NCI-H1694 (cell line): ENCODE measurements around the gene FAM171A2.

Source experiments
- DNase-seq: peaks from one replicate; lab custom pipeline; 2025; lab: John Stamatoyannopoulos, UW

FAM171A2 gene

DNA sequence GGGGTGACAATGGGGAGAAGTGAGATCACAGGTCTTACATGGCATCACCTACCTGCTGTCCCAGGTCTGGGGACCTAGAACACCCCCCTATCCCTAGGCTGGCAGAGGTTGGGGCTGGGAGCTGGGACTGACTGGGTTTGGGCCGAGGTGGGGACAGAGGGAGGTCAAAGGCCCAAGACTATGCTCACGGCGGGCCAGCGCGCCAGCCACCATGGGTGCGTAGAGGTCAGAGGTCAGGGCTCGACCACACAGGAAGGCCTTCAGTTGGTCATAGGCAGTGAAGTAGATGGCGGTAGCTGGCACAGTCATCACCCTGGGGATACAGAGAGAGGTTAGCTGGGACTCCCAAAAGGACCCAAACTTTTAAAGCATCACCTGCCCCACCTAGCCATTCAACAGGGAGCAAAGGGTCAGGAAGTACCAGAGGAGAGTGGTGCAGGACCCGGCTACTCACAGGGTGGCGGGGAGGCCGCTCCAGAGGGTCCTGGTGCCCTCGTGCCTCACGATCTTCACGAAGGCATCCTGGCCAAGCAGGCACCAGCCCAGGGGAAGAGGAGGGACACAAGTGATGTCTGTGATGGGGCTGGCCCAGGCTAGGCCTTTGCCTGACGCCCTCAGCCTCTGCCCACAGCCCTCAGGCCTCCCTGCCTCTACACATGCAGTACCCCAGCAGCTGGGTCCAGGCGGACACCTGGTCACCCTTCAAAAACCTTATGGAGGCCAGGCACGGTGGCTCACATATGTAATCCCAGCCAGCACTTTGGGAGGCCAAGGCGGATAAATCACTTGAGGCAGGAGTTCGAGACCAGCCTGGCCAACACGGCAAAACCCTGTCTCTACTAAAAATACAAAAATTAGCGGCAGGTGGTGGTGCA, 42.2 kb downstream of the FAM171A2 start:
- DNase-seq: no peak

DNA sequence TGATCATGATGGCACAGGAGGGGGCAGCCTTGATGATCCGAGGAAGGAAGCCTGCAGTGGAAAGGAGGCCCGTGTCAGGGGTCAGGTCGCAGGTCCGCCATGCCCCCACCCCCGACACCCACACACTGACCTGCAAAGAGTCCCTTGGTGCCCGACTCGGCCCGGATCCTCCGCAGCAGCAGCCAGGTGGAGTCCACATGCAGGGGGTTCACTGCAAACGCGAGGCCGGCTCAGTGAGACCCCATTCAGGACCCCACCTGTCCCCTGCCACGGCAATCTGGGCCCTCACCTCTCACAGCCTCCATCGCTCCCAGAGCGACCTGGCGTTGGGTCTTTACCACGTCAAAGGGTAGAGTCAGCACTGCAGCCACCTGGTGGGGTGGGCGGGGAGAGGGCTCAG, 43.6 kb downstream of the FAM171A2 start:
- DNase-seq: no peak

DNA sequence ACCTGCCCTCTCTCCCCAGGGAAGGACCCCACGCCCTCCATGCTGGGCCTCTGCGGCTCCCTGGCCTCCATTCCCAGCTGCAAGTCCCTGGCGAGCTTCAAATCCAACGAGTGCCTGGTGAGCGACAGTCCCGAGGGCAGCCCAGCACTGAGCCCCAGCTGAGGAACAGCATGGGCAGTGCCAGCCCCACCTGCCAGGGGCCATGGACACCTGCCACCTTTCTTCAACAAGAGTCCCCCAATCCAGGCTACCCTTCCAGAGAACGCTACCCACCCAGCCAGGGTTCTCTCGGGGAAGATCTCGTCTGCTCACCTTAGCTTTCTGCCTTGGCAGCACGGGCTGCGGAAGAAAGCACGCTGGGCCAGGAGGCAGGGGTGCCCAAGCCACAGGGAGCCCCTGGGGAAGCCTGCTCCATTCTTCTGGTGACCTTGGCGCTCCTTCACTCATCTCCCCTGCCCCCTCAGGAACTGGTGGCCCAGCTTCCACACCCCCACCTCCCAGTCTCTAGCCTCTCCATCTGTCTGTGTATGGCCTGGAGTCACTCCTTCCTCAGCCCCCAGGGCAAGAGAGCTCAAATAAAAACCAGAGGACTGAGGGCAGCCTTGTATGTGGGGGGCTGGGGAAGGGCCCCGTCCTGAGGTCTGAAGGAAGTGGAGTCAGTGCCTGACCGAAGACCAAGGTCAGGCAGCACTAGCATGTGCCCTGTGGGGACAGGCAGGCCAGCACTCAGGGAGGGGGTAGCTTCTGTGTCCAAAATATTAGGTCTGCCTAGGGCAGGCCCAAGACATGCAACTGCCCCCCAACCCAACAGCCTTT, 45.4 kb downstream of the FAM171A2 start:
- DNase-seq: no peak

DNA sequence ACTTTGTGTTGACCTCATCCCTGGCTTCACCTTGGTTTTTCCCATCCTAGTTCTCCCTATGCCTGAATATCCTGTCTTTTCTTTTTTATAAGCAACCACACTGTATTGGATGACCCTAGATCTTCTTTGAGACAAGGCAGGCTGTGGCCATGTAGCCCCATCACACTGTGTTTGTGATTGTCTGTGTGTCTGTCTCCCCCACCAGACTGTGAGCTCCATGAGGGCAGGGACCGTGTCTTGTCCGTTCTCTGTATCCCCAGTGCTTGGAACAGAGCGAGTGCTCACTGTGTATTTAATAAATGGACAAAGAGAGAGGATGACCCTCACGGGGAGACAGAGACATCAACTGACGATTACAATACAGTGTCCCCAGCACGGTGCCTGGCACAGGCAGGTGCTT, 46.1 kb downstream of the FAM171A2 start:
- no peak for DNase-seq

DNA sequence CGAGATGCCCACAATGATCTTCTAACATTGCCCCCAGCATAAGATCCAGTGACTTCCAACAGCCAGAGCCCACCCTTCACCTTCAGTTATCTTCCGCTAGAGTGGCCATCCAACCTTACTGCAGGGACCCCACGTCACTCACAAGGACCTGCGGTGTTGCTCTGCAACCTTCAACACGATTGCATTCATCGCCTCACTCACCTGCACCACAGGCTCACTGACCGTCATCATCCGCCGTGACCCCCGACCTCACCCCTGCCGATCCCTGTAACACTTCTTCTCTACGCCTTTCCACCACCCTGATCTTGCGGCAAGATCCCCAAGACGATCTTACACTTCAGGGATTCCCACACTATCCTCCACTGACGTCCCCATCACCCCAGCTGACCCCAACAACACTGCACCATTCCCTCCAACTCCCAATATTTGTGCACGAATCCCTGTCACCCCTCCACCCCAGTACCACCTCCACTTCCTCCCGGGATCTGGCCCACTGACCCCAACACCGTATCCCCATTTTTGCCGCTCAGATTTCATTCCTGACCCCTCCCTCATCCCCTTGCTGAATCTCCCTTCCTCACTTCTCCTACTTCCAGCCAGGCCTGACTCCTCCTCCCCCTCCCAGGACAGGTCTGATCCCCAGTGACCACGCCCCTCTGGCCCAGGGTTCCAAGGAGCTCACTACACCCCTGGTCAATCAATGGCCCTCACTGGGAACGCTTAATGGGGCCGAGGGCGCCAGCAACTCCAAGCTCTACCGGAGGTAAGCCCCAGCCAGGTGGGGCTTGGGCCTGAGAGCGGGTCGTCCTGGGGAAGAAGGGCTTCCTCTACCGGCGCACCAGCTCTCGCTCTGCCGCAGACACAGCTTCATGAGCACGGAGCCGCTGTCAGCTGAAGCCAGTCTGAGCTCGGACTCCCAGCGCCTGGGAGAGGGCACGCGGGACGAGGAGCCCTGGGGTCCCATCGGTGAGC, 47.6 kb downstream of the FAM171A2 start:
- no peak for DNase-seq

DNA sequence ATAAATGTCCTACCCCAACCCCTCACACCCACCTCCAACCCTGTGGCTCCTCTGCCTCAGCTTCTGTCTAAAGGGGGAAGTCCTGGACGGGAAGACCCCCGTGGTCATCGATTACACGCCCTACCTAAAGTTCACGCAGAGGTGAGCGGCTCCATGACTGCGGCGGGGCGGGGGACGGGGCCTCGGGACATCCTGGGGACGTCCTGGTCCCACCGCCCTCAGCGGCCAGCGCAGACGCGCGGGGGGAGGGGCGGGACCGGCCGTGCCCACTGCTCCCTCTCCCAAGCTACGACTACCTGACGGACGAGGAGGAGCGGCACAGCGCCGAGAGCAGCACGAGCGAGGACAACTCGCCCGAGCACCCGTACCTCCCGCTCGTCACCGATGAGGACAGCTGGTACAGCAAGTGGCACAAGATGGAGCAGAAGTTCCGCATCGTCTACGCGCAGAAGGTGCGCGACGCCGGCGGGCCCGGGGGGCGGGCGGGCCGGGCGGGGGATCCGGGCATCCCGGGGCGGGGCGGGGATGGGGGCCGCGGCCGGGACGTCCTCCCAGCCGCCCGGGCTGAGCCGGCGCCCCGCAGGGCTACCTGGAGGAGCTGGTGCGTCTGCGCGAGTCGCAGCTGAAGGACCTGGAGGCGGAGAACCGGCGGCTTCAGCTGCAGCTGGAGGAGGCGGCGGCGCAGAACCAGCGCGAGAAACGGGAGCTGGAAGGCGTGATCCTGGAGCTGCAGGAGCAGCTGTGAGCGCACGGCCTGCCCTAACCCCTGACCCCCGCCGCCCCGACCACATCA, 48.6 kb downstream of the FAM171A2 start:
- DNase-seq: no peak

DNA sequence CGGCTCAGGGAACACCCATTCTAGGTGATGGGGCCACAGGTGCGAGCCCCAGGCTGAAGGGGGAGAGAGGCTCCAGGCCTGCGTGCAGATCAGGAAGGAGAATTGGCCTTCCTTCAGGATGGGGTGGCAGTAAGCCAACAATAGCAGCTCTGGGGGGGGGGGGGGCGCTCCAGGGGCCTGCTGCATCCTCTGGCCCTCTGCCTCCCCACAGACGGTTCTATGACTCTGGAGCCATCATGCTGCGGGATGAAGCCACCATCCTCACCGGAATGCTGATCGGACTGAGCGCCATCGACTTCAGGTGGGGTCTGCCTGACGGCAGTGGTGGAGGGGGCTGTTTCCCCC, 49.2 kb downstream of the FAM171A2 start:
- no peak for DNase-seq

DNA sequence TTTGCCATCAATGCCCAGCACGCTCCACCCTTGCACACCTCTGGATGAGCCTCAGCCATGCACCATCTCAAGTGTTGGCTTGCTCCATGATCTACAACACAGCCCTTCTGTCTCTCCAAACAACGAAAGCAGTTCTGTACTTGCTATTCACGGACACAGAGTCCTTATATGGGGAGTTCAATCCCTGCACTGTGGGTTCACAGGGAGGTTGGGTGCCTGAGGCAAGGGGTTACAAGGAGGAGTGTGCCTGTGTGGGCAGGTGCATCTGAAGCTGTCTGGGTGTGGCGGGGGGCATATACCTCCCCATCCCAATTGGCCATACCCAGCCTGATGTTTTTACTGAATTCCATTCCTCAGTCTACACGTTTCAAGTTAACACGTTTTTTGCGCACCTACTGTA, 49.6 kb downstream of the FAM171A2 start:
- DNase-seq: no peak

DNA sequence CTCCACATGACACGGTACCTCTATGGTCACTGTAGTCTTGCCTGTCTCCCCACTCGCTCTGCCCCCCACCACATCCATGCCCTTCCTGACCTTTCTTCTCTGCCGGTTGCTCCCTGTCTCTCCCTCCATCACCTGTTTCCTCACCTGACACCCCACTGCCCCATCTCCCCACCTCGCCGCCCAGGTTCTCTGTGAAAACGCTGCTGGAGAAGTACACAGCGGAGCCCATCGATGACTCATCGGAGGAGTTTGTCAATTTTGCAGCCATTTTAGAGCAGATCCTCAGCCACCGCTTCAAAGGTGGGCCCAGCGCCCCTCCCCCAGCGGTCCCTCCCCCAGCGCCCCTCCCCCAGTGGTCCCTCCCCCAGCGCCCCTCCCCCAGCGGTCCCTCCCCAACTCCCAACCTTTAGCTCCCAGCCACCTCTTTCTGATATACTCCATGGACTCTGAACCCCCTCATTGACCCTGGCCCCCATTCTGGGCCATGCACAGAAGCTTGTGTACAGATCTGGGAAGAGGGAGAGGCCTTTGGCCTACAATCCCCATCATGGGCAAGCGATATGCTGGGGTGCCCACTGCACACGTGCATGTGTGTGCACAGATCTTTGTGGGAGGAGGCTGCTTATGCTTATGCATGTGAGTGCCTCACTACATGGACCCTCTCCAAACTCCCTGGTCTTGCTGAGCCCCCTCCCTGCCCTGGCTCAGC, 51.1 kb downstream of the FAM171A2 start:
- no peak for DNase-seq

DNA sequence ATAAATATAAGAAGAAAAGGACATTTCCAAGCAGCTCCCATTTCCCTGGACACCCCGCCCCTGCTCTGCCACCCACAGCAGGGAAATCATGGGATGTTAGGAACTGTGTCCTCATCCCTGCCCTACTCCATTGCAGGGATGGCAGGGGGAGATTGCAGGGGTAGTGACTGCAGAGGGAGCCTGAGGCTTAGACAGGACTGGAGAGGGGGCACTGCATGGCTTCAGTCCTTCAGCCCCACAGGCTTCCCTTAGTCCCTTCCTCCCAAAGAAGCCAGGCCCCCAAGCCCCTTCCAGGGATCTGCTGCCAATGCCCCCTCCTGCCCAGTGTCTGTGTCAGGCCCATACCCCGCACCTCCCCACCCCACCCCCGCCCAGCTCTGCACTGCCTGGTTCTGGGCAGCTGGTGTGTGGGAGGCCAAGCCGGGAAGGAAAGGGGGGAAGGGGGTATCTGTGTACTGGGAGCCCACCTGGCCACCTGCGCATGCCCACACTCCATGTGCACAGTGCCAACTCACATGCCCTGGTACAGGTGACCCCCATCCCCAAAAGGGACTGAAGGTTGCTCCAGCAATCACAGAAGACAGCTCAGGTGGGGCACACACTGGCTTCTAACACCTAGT, 52.0 kb downstream of the FAM171A2 start:
- DNase-seq: no peak

DNA sequence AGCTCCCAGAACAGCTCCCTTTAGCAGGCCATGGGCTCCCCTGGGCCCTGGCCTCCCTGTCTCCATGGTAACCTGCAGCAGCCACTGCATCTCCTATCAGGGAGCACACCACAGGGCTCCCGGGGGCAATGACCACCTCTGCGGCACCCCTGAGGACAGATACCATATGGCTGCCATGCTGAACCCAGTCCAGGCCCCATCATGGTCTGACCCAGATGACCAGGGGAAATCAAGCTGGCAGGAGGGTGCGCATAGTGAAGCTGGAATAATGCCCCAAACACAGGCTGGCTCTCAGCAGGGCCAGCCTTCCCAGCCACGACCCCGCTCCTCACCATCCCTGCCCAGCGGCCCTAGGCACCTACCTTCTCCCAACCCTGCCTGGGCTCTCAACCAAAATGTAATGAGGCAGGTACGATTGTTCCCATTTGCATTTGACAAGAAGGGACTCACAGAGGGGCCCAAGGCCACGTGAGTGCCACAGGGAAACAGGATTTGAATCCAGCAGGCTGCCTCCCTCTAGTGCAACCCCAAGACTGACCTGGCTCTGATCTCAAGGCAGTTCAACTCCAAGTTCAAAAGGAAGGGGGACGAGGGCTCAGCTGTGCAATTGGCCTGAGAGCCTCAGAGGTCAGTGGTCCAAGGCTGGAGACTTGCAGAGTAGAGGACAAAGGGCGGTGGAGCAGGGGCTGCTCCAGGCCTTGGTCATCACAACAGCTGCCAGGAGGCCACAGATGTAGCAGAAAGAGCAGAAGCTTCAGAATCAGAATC, 52.9 kb downstream of the FAM171A2 start:
- no peak for DNase-seq

DNA sequence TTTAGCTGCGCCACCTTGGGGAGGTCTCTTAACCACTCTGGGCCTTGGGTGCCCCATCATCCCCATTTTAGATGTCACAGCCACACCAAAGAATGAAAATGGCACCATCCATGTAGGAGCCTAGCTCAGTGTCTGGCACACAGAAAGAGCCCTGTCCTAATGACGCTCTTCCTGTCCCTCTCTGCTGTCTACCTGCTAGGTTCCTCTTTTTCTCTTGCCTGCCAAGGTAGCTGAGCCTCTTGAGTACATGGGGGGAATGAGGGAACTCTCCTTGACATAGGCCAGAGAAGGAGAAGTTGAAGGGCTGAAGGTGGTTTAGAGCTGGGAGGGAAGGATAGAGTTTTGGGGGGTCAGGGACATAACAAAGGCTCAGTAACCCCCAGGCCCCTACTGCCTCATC, 53.5 kb downstream of the FAM171A2 start:
- DNase-seq: no peak

DNA sequence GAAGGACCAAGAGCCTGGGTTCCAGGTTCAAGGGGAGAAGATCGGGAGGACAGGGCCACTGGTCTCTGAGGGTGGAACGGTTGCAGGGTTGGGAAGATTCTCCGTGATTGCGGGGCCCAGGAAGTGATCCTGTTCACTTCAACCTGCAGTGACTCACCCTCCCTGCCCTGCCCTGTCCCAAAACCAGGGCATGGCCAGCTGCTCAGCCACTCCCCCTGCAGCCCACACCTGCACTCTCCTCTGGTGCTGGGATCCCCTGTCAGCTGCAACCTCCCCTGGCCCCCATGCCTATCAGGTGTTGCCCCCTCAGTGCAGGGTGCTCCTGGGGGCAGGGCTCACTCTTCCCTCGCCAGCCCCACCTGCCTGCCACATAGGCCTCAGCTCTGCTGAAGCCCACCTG, 54.2 kb downstream of the FAM171A2 start:
- no peak for DNase-seq

DNA sequence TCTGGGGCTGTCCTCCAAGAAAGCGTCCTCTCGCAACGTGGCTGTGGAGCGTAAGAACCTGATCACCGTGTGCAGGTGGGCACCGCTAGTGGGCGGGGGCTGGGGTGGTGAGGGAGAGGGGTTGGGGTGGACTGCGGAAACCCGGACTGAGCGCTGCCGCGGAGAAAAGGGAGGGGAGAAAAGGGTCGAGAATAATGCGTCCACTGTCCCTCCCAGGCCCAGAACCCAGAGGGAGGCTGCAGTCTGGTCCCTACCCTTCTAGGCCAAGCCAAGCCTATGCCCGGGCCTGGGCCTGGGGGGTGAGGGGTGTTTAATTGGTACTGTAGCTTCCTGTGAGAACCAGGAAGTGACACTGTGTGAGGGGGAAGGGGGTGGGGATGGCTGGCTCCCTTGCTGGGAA, 54.8 kb downstream of the FAM171A2 start:
- DNase-seq: peak; percentile 19

DNA sequence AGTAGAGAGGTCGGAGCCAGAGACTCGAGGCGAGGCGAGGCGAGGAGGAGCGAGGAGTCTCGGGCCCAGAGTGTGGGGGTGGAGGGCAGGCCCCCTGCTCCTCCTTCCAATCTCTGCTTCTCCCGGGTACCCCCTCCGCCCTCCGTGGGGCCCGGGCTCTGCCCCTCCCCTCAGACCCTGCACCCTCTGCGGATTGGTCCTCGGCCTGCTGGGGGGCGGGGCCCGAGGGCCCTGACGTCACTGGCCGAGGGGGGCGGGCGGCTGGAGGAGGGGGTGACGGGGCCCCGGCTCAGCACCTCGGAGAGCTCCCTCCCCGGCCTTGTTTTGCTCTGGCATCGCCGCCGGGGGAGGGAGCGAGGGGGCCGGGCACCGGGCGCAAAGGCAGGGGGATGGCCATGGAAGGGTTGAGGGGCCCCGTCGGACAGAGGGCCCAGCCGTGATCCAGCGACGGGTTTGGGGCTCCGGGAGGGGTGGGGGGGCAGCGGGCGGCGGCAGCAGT, 55.3 kb downstream of the FAM171A2 start, which contains the start of gene RUNDC3A:
Gene RUNDC3A (plus strand): TSS at position 282 of the 499 bp plus-strand sequence. CDS start 232 bp downstream, outside the sequence.
- peak; percentile 94 for DNase-seq

DNA sequence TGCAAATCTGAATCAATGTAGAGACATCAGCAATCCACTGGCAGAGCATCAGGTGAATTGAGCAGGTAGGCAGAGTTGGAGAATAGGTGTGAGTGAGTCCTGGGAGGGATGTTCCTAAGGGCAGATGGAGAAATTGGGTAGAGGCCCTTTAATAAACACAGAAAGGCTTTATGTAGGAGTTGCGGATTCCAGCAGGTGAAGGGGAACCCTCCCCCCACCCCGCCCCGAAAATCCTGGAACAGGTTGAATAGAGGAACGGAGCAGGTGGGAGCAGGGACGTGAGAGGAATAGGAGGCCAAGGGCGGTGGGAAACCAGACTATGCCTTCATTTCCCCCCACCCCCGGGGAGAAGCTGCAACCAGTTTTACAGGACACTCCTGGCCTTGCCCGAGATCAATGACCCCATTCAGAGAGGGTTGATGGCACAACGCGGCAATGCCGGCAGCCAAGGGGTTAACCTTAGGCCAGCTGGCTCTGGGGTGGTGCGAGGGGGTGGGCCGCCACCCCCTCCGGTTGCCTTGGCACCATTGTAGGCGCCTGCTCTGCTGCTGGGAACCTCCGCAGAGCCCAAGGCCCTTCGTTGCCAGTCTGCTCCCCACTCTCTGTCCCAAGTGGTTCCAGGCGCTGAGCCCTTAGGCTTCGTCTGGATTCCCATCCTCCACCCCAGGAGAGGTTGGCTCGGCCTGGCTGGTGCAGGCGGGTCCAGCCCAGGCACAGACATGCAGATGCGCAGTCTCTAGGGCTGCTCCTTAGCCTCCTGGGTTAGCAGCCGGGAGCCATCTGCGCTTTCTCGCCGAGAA, 56.1 kb downstream of the FAM171A2 start:
- DNase-seq: peak; percentile 84

DNA sequence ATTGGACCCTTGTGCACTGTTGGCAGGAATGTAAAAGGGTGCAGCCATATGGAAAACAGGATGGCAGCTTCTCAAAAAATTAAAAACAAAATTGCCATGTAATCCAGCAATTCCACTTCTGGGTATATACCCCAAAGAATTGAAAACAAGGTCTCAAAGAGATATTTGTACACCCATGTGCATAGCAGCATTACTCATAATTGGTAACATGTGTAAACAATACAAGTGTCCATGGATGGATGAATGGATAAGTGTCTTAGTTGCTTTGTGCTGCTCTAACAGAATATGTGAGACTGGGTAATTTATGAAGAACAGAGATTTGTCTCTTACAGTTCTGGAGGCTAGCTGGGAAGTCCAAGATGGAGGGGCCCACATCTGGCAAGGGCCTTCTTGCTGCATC, 59.0 kb downstream of the FAM171A2 start:
- peak; percentile 35 for DNase-seq
